WTC11 (cell line): ENCODE data around the gene REELD1. TPM values are rescaled to one million over a fixed set of nuclear protein-coding genes. Genes with fewer than 3 reads are reported as not detected.

ENCODE experiments used
- ATAC-seq: fragments of 200-7000 bp; cut with Tn5 transposase; 2 replicates; pipeline ENCODE4 v1.10.0; 2021; ENCODE audit warnings: mild to moderate bottlenecking, moderate library complexity
- CTCF ChIA-PET: fragments of 300-600 bp; sonication (Branson Sonifier 250); formaldehyde crosslinking; loops from one replicate; lab custom pipeline; 2021; ENCODE audit warnings: antibody characterized with exemption; lab: Charles Lee
- POLR2A ChIA-PET: fragments of 350-600 bp; sonication (Branson Sonifier 250); formaldehyde crosslinking; loops from one replicate; lab custom pipeline; 2021; ENCODE audit warnings: antibody characterized with exemption; lab: Charles Lee
- DNase-seq: peaks from one replicate; pipeline ENCODE4 v3.0.0; 2021; ENCODE audit warnings: low spot score
- H3K27ac Mint-ChIP-seq: 2 replicates; pipeline ENCODE4 v1.8.0; 2021; ENCODE audit warnings: mixed read lengths
- H3K27me3 Mint-ChIP-seq: 2 replicates; pipeline ENCODE4 v1.8.0; 2021; ENCODE audit warnings: low read depth, mild to moderate bottlenecking, moderate library complexity, mixed read lengths
- H3K36me3 Mint-ChIP-seq: 2 replicates; pipeline ENCODE4 v1.8.0; 2021; ENCODE audit warnings: mixed read lengths
- H3K4me1 Mint-ChIP-seq: 2 replicates; pipeline ENCODE4 v1.8.0; 2022; ENCODE audit warnings: mixed read lengths
- H3K4me3 Mint-ChIP-seq: 2 replicates; pipeline ENCODE4 v1.8.0; 2021; ENCODE audit warnings: mild to moderate bottlenecking, moderate library complexity, mixed read lengths
- H3K9me3 Mint-ChIP-seq: 2 replicates; pipeline ENCODE4 v1.8.0; 2021; ENCODE audit warnings: mixed read lengths
- AFF4 ChIP-seq: sonication (generic); formaldehyde crosslinking; IDR thresholded peaks from 2 replicates; pipeline ENCODE4 v1.8.1; 2023; ENCODE audit warnings: mild to moderate bottlenecking, missing genetic modification reagents, borderline replicate concordance
- ATF1 ChIP-seq: sonication (generic); formaldehyde crosslinking; IDR thresholded peaks from 2 replicates; pipeline ENCODE4 v1.8.1; 2023; ENCODE audit warnings: mild to moderate bottlenecking, moderate library complexity, missing genetic modification reagents
- ATF3 ChIP-seq: sonication (generic); formaldehyde crosslinking; conservative IDR thresholded peaks from 2 replicates; pipeline ENCODE4 v1.8.1; 2022; ENCODE audit warnings: mild to moderate bottlenecking, missing genetic modification reagents
- CBFB ChIP-seq: sonication (generic); formaldehyde crosslinking; IDR thresholded peaks from 2 replicates; pipeline ENCODE4 v1.8.1; 2022; ENCODE audit warnings: mild to moderate bottlenecking, low read depth, missing genetic modification reagents
- E2F5 ChIP-seq: sonication (generic); formaldehyde crosslinking; IDR thresholded peaks from 2 replicates; pipeline ENCODE4 v1.8.1; 2022; ENCODE audit warnings: mild to moderate bottlenecking, moderate library complexity, missing genetic modification reagents
- FOXJ3 ChIP-seq: sonication (generic); formaldehyde crosslinking; IDR thresholded peaks from 2 replicates; pipeline ENCODE4 v1.9.0; 2021; ENCODE audit warnings: missing genetic modification reagents, mild to moderate bottlenecking, borderline replicate concordance
- GABPB1 ChIP-seq: sonication (generic); formaldehyde crosslinking; IDR thresholded peaks from 2 replicates; pipeline ENCODE4 v1.8.1; 2023; ENCODE audit warnings: mild to moderate bottlenecking, missing genetic modification reagents
- GTF2I ChIP-seq: fragments of 250-450 bp; sonication (Bioruptor Pico); conservative IDR thresholded peaks from 2 replicates; pipeline ENCODE4 v1.4.0; 2021; ENCODE audit warnings: mild to moderate bottlenecking
- IRF1 ChIP-seq: sonication (generic); formaldehyde crosslinking; IDR thresholded peaks from 2 replicates; pipeline ENCODE4 v1.8.0; 2023; ENCODE audit warnings: missing genetic modification reagents
- MLX ChIP-seq: sonication (generic); formaldehyde crosslinking; IDR thresholded peaks from 2 replicates; pipeline ENCODE4 v1.8.1; 2023; ENCODE audit warnings: mild to moderate bottlenecking, missing genetic modification reagents, moderate library complexity
- NFATC4 ChIP-seq: fragments of 250-450 bp; sonication (Bioruptor Pico); IDR thresholded peaks from 2 replicates; pipeline ENCODE4 v1.9.0; 2021; ENCODE audit warnings: mild to moderate bottlenecking
- NFE2L1 ChIP-seq: sonication (generic); formaldehyde crosslinking; IDR thresholded peaks from 2 replicates; pipeline ENCODE4 v1.8.1; 2023; ENCODE audit warnings: missing genetic modification reagents
- NFYB ChIP-seq: sonication (generic); formaldehyde crosslinking; conservative IDR thresholded peaks from 2 replicates; pipeline ENCODE4 v1.8.0; 2022; ENCODE audit warnings: low read depth, missing genetic modification reagents
- NR1H2 ChIP-seq: sonication (generic); formaldehyde crosslinking; IDR thresholded peaks from 2 replicates; pipeline ENCODE4 v1.9.0; 2021; ENCODE audit warnings: mild to moderate bottlenecking, moderate library complexity, missing genetic modification reagents
- ZBTB43 ChIP-seq: sonication (generic); formaldehyde crosslinking; IDR thresholded peaks from 2 replicates; pipeline ENCODE4 v1.8.1; 2023; ENCODE audit warnings: mild to moderate bottlenecking, missing genetic modification reagents
- ZMAT4 ChIP-seq: fragments of 250-450 bp; sonication (Bioruptor Pico); IDR thresholded peaks from 2 replicates; pipeline ENCODE4 v1.9.0; 2021; ENCODE audit warnings: mild to moderate bottlenecking
- ZNF219 ChIP-seq: sonication (generic); formaldehyde crosslinking; IDR thresholded peaks from 2 replicates; pipeline ENCODE4 v1.8.0; 2023; ENCODE audit warnings: missing genetic modification reagents, mild to moderate bottlenecking, borderline replicate concordance
- ZNF512 ChIP-seq: sonication (generic); formaldehyde crosslinking; IDR thresholded peaks from 2 replicates; pipeline ENCODE4 v1.8.1; 2022; ENCODE audit warnings: missing genetic modification reagents, borderline replicate concordance
- ZNF671 ChIP-seq: fragments of 250-450 bp; sonication (Bioruptor Pico); IDR thresholded peaks from 2 replicates; pipeline ENCODE4 v1.8.0; 2021; ENCODE audit warnings: mild to moderate bottlenecking
- ZSCAN18 ChIP-seq: fragments of 250-450 bp; sonication (Bioruptor Pico); IDR thresholded peaks from 2 replicates; pipeline ENCODE4 v2.1.2; 2022; ENCODE audit warnings: mild to moderate bottlenecking, moderate library complexity
- total RNA-seq: library from RNA; stranded (reverse); gene quantifications from 3 replicates; pipeline ENCODE4 v1.2.3, GENCODE V29; 2021

Gene REELD1
- total RNA-seq, 1 experiment from 2014 or later: not detected

- no peak for TF ChIP-seq ZNF512 (CRISPR knock-in tag)
Measured at GRCh38 chr4:146202665-146203064, 11.7 kb upstream of the REELD1 start (continued).

GRCh38 chr4:146207410-146207809, 6.9 kb upstream of the REELD1 start:
- H3K4me1 Mint-ChIP-seq: no peaks in the 10 kb centered on the region
- ChIA-PET POLR2A (no interaction called here), CTCF (interaction anchor here (1.4 kb wide), 1 partner anchor 247 kb away, joined by 9 read pairs; no protein-coding TSS in a partner anchor)
- no peaks in the 10 kb centered on the region for H3K27me3 Mint-ChIP-seq
- H3K36me3 Mint-ChIP-seq: no peaks in the 10 kb centered on the region
- DNase-seq: no peak
- TF ChIP-seq NFATC4 (CRISPR knock-in tag): no peak
- no peak overlapping the region for H3K4me3 Mint-ChIP-seq
- ATAC-seq: no peak
- no peak overlapping the region for H3K27ac Mint-ChIP-seq
- H3K9me3 Mint-ChIP-seq: peaks cover 3% of the 10 kb centered on the region; the same call in 1 of the 2 replicates

- TF ChIP-seq ATF1 (CRISPR knock-in tag) (no peak), CBFB (CRISPR knock-in tag) (no peak), FOXJ3 (CRISPR knock-in tag) (no peak), GABPB1 (CRISPR knock-in tag) (no peak), NFYB (CRISPR knock-in tag) (no peak), ATF3 (no peak), NR1H2 (no peak), E2F5 (CRISPR knock-in tag) (no peak), ZMAT4 (no peak), ZSCAN18 (no peak), ZBTB43 (no peak), MLX (no peak)
Measured at GRCh38 chr4:146210890-146211289, 3.4 kb upstream of the REELD1 start.

GRCh38 chr4:146211440-146211839, 2.9 kb upstream of the REELD1 start:
- Mint-ChIP-seq H3K4me1 (no peaks in the 10 kb centered on the region), H3K27me3 (no peaks in the 10 kb centered on the region), H3K27ac (no peak overlapping the region), H3K9me3 (no peaks in the 10 kb centered on the region), H3K36me3 (no peaks in the 10 kb centered on the region), H3K4me3 (no peak overlapping the region)
- ChIA-PET POLR2A (no interaction called here), CTCF (no interaction called here)
- DNase-seq (no peak), ATAC-seq (no peak)
- TF ChIP-seq AFF4 (CRISPR knock-in tag): no peak
- TF ChIP-seq GTF2I (CRISPR knock-in tag): no peak
- no peak for TF ChIP-seq ZNF219 (CRISPR knock-in tag)
- TF ChIP-seq IRF1 (CRISPR knock-in tag): no peak
- TF ChIP-seq NFE2L1 (CRISPR knock-in tag): no peak
- no peak for TF ChIP-seq ZNF671 (CRISPR knock-in tag)

More at GRCh38 chr4:146210890-146211289, 3.4 kb upstream of the REELD1 start:
- Mint-ChIP-seq H3K27ac (no peak overlapping the region), H3K4me1 (no peaks in the 10 kb centered on the region), H3K9me3 (no peaks in the 10 kb centered on the region), H3K36me3 (no peaks in the 10 kb centered on the region), H3K27me3 (no peaks in the 10 kb centered on the region), H3K4me3 (no peak overlapping the region)
- ATAC-seq: no peak
- ChIA-PET POLR2A (no interaction called here), CTCF (no interaction called here)
- no peak for DNase-seq
